NCI-H748 (cell line): ENCODE results near the gene MBOAT2.

Experiments used
- DNase-seq: peaks from one replicate; lab custom pipeline; 2025; ENCODE audit not compliant: unreplicated experiment; lab: John Stamatoyannopoulos, UW

The MBOAT2 gene

GRCh38 chr2:9018109-9018508 is 14.6 kb upstream of the MBOAT2 start:
- DNase-seq, result no peak

GRCh38 chr2:9017411-9017810 is 13.9 kb upstream of the MBOAT2 start:
- no peak for DNase-seq

- DNase-seq, result no peak
Measured at GRCh38 chr2:9015998-9016397, 12.5 kb upstream of the MBOAT2 start.

GRCh38 chr2:9013403-9013802 is 9.9 kb upstream of the MBOAT2 start:
- no peak for DNase-seq

- no peak for DNase-seq
Measured at GRCh38 chr2:9010866-9011265, 7.4 kb upstream of the MBOAT2 start.

GRCh38 chr2:9008951-9009664 is 5.6 kb upstream of the MBOAT2 start:
- no peak for DNase-seq

- no peak for DNase-seq
Measured at GRCh38 chr2:9006368-9006767, 2.9 kb upstream of the MBOAT2 start.

GRCh38 chr2:9004338-9005204 is 1.1 kb upstream of the MBOAT2 start:
- no peak for DNase-seq

- DNase-seq, result no peak
Measured at GRCh38 chr2:9003366-9003615, 193 bp downstream of the MBOAT2 start.

GRCh38 chr2:9002637-9003365 is 683 bp downstream of the MBOAT2 start:
- peak; percentile 46 for DNase-seq

GRCh38 chr2:9002313-9002636 is 1.2 kb downstream of the MBOAT2 start:
- DNase-seq, result no peak

- no peak for DNase-seq
Measured at GRCh38 chr2:9001778-9002177, 1.7 kb downstream of the MBOAT2 start.

GRCh38 chr2:9001229-9001628 is 2.3 kb downstream of the MBOAT2 start:
- peak; percentile 71 for DNase-seq

- no peak for DNase-seq
Measured at GRCh38 chr2:9000442-9000841, 3.0 kb downstream of the MBOAT2 start.

GRCh38 chr2:8999797-9000196 is 3.7 kb downstream of the MBOAT2 start:
- no peak for DNase-seq

GRCh38 chr2:8999102-8999446 is 4.4 kb downstream of the MBOAT2 start:
- peak; percentile 44 for DNase-seq

- DNase-seq, result no peak
Measured at GRCh38 chr2:8998418-8999101, 4.9 kb downstream of the MBOAT2 start.

GRCh38 chr2:8997631-8998030 is 5.9 kb downstream of the MBOAT2 start:
- DNase-seq, result no peak

GRCh38 chr2:8997108-8997507 is 6.4 kb downstream of the MBOAT2 start:
- no peak for DNase-seq

GRCh38 chr2:8996006-8996405 is 7.5 kb downstream of the MBOAT2 start:
- no peak for DNase-seq

GRCh38 chr2:8994386-8994785 is 9.1 kb downstream of the MBOAT2 start:
- no peak for DNase-seq

GRCh38 chr2:8993902-8994278 is 9.6 kb downstream of the MBOAT2 start:
- DNase-seq, result no peak
